ENCODE results near the gene SEC31B.

SEC31B gene

DNA sequence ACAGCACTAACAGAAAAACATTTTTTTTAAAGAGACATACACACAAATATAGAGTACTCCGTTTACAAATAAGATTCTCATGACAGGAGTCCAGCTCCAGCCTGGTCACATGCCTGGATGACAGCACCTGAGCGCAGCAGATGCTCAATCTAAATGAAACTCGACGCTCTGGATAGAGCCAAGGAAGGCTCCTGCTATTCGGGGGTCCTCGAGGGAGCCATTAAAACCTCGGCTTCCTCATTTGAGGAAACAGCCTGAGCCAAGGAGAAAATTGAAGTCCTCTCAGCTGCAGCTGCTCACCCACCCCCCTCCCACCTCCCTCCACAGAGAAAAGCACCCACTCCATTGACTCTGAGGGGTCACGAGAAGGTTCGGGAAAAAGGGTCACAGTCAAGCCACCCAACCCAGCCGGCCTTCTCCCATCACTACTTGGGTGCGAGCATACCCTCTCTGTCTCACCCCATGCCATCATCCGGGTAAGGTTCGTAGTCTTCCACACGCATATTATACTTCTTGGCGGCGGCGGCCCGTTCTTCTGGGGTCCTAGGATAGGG is 9.3 kb upstream of the SEC31B start:
- DNase-seq, result no peak

DNA sequence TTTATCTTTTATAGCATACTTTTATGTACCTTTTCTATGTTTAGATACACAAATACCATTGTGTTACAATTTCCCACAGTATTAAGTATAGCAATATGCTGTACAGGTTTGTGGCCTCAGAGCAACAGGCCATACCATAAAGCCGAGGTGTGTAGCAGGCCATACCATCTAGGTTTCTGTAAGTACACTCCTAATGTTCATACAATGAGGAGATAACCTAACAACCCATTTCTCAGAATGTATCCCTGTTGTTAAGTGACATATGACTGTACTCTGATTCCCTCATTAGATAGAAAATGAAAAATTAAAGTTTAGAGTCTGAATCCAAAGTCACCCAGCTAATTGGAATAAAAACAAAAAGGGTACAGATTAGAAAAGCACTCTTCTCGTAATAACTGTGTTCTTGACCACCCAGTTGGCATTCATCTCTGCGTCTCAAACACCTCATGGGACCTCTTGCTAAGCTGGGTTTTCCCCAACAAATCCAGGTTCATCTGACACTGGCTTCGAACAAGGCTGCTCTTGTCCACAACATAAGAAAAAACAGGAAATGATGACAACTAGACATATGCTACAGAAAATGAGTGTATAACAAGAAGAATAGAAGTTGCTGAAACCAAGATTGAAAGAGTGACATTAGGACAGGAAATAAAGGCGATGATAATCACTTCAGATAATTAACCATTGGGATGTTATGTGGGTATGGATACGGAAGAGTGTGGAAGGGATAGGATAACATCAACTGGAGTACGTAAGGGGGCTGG is 8.6 kb upstream of the SEC31B start:
- DNase-seq, result no peak

DNA sequence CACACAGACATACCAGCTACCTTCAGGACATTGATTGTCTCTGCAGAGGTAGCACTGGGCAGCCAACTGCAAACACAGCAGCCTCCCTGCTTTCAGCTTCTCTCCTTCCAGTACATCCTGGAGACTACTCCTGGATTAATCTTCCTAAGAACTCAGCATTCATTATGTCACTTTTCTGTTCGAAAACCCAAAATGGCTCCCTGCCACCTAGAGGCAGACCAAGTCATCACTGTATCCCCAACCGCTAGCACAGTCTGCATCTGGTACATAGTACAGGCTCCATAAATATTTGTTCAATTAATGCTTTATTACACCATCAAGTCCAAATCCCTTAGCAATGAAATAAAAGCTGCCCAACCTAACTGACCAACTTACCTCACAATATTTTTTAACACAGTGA is 5.0 kb upstream of the SEC31B start:
- DNase-seq, result no peak

DNA sequence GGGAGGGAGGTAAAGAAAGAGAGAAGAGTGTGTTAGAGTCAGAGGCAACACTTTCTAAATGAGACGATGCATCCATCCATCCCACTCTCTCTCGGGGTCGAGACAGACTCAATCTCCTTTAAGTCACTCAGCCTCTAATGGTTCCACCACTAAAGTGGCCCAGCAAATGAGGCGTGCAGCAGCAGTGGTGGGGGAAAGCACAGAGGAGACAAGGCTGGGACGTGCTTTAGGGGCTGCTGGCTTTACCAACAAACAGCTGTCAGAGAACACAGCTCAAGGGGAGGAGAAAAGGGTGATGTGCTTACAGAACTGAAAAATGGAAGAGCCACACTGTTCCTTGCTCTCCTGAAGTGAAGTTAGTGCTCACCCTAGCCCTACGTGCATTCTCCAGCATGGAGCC is 4.5 kb upstream of the SEC31B start:
- no peak for DNase-seq

DNA sequence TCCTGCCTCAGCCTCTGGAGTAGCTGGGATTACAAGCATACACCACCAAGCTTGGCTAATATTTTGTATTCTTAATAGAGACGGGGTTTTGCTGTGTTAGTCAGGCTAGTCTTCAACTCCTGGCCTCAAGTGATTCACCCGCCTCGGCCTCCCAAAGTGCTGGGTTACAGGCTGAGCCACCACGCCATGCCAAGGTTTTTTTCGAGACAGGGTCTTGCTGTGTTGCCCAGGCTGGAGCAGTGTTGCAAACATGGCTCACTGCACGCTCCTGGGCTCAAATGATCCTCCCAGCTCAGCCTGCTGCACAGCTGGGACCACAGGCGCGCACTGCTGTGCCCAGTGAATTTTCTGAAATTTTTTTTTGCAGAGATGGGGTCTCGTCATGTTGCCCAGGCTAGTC is 3.3 kb upstream of the SEC31B start:
- DNase-seq, result no peak

DNA sequence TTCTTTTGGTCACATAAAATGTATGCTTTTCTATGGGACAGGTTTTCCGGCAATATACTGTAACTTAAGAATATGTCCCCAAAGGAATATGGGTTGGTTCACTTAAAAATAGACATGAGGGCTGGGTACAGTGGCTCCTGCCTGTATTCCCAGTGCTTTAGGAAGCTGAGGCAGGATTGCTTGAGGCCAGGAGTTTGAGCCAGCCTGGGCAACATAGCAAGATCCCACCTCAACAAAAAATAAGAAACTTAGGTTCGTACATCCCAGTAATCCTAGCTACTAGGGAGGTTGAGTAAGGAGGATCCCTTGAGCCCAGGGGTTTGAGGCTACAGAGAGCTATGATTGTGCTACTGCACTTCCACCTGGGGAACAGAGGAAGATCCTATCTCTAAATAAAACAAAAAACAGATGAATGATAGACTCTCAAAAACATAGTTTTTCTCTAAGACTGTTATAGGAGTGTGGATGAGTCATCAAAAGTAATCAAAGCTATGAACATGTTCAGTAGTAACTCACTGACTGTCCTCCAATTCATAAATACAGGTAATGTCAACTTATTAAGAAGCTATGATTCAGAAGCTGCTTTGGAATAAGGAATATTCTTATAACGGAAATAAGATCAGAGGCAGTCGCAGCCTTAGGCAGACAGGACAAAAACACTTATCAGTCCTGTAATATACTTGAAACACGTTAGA is 2.6 kb upstream of the SEC31B start:
- no peak for DNase-seq

DNA sequence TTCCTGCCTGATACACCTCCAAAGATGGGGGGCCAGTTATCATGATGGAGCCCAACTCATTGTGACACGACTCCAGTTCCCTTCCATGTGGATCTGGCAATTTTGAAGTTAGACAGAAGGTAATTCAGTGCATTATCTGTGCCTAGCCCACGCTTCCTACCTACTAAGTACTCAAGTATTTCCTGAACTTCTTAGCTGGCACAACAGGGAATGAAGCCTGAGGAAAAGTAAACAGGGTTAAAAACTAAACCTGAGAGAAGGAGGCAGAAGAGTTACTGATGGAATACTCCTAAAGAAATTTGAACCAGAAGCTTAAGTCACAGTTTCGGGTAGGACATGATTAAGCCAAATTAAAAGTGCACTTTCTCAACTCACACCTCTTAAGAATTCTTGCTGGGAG is 1.1 kb upstream of the SEC31B start:
- no peak for DNase-seq

DNA sequence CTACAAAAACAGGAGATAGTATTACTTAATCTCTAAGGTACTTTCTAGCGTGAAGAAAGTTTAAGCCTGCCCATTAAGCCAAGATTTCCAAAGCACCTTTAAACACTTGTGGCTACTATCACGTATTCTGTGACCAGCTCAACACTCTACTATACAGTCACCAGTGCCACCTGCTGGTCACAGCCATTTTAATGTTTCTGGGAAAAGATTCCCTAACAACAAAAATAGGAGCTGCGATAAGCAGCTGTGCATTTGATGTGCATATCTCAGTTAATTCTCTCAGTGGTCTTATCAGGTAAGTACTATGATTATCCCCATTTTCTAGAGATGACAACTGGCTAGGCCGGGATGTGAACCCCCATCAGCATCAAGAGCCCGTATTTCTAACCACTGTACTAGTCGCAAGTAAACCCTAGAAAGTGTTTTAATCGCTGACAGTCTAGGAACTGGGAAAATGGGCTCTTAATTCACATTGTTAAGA is 860 bp downstream of the SEC31B start:
- peak in 2 of 4 experiments; percentile 39 to 44 for DNase-seq

DNA sequence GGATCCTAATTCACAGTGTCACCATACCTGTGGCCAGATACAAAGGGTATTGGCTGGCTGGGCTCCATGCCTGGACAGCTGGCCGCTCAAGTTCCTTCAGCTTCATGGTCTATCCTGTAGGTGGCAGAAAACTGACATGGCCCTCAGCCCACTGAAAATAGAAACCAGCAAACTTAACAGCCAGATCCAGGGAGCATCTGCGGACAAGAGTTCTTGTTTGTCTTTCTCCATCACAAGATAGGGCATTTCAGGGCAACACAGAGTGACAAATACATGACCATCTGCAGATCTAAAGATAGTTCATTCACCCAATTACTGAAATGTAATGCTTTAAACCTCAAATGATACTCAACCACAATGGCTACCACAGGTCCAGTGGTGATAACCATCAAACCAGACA is 2.8 kb downstream of the SEC31B start:
- no peak for DNase-seq

DNA sequence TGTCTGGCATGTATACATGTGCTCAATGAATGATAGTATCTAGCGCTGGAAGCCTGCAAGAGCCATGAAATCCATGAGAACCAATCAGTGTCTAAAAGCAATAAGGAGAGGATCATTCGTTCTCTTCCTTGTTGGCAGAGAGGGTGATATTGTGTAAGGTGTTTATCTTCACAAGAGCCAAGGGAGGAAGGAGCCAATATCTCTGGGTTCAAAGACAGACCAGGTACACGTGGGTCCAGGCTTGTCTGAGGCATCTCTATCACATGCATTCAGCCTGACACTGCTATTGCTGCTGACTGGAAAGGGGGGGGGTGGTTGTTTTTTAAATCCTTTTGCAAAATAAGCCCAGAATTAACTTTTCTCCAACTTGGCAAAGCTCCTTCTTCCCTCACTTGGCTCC is 4.0 kb downstream of the SEC31B start:
- no peak for DNase-seq

DNA sequence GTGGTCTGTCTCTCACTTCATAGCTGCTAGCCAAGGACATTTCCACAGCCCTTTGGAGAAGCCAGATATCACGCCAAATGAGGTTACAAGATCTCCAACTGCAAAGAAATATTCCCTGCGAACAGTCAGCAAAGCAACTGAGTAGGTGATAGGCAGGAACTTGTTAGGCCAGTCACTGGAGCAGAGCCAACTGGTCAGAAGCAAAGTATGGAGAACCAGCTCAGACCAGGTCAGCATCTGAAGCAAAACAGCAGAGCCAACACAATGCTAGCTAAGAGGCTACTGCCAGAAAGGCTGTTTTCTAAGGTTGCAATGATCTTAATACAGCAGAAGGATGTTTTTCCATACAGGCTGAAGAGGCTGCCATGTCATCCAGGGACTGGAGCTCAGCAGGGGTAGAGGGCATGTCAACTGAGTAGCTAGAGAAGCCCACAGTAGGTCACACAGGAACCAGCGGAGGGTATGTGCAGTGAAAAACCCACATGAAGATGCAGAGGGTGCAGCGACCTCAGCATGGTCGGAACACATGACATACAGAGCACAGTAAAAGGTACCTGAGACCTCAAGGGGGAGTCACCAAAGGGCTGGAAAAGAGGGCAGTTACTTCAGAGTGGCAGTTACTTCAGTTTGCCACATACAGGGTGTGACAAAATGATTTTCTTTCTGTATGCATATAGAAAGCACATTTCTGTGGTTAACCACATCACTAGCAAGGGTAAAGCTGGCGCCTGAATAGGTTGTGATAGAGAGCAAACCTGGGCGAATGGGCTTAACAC is 8.9 kb downstream of the SEC31B start:
- DNase-seq, result peak in 2 of 4 experiments; percentile 34 to 38

DNA sequence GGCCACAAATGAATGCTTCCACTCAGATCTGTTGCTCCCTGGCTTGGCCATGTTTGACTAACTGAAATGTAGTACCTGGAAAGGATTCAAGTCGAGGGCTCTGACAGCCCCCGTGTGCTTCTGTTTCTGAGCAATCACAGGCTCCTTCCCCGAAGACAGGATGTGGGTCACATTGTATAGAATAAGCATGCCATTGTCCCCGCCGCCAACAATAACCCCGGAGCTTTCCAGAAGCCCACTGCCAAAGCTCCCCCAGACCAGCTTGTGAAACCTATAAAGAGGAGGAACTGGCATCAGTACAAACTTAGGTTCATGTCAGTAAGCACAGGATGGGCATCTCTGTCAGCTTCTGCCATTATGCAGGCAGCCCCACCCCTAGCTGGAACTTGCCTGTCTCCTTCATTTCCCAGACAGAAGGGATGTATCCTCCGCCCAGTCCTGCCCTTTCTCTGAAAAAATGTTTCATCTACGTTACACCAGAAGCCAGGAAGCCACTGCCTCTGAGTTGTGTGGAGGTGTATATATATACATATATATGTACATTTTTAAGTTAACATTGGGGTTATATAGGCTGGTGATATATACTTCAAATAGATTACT is 10.3 kb downstream of the SEC31B start:
- DNase-seq, result peak in 2 of 4 experiments; percentile 16 to 41

DNA sequence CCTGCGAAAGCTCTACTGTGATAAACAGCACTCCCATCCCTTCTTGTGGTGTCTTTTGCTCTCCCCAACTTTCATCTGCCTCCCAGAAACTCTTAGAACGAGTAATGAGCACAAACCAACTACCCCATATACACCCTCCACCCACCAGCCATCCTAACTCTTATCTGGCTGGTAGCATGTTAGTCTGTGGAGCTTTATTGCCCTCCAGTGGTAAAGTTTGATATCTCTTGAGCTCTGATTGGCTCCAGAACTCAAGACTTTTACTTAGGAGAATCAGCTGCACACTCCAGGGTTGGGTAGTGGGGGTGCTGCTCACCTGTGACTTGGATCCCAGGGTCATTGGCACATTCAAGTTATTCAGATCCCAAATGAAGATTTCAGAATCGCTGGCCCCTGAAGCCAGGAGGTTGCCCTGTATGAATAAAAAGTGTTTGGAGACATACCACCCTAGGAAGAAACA is 10.9 kb downstream of the SEC31B start:
- DNase-seq, result peak in 1 of 4 experiments; percentile 17

DNA sequence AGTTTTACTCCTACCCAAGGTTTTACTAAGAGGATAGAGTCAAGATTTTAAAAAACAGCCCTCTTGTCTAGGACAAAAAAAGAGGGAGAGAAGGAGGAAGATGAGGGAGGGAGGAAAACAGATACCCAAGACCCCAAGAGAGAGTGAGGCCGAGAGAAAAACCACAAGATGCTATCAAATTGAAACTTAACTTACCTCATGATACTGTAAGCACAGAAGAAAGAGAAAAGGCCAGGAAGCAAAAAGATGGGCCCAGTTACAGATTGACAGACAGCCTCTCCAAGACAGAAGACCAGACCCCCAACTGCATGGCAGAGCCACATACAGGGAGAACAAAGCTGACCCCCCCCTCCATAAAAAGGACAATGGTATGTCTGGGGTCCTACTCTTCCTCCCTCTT is 11.4 kb downstream of the SEC31B start:
- DNase-seq, result no peak

DNA sequence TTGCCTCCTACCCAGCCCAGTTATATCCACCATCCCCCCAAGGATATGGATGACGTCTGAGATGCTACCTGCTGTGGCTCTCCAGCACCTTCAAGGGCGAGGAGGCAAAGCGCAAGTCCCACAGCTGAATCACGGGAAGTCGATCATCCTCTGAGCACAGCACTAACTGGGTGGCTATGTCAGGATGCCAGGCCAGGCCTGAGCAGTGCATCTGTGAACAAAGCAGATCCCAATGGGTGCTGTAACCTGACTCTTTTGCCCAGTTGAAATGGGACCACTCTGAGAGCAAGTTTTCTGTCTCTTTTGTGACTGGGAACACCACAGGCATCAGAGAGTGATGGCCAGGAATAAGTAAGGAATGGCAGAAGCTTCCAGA is 12.3 kb downstream of the SEC31B start:
- DNase-seq, result no peak

DNA sequence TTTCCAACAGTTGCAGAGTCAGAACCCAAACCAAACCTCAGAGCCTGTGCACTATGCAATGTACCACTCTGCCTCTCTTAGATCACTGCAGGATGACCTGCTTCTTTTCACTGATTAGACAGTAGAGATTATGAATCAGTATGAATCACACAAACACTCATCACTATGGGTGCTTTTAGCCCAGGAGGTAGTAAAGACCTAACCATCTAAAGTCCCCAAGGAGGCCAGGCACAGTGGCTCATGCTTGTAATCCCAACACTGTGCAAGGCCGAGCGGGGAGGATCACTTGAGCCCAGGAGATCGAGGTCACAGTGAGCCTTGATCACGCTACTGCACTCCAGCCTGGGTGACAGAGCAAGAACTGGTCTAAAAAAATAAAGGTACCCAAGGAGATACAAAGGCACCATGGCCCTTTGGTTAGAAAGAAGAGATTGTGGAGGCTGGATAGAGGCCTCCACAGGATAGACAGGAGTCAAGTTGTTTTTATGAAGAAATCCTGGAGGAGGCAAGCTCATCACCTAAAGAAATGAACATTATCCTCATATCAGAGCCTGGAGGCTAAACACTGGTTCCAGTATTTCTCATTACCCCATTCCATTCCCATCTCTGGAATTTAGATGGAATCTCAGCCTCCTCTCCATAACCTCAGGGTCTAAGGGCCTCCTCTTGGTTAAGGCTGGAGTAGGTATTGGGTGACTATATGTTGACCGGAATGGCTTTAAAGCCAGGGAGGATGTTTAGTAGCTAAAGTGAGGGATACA is 12.9 kb downstream of the SEC31B start:
- no peak for DNase-seq

DNA sequence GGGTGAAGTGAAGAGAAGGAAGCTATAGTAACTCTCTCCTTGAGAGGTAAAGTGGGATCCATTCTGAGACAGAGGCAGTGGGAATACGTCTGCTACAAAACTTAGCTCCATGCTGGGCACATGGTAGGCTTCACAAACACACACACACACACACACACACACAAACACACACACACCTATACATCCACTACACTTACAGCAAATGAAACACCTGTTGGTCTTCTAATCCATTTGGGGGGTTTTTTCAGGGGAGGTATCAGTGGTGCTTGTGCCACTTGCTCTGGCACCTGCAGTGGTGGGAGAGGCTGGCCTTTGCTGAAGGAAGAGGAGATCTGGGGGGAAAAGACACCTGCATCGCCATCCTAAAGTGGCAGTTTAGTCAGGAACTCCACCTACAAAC is 14.5 kb downstream of the SEC31B start:
- DNase-seq, result no peak

DNA sequence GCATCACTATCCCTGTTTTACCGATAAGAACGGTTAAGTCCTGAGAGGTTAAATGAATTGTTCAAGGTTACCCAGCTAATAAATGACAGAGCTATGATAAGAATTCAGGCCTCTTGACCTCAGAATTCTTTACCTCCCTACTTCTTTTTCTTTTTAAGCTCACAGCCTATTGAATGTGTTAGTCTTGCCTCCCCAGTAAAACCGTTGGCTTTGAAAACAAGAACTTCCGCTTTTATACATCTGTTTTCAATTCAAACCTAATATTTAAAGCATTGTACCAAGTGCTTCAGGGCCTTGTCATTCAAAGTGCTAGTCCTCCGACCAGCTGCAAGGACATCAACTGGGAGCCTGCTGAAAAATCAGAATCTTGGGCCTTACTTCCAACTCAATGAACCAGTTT is 15.6 kb downstream of the SEC31B start:
- no peak for DNase-seq

DNA sequence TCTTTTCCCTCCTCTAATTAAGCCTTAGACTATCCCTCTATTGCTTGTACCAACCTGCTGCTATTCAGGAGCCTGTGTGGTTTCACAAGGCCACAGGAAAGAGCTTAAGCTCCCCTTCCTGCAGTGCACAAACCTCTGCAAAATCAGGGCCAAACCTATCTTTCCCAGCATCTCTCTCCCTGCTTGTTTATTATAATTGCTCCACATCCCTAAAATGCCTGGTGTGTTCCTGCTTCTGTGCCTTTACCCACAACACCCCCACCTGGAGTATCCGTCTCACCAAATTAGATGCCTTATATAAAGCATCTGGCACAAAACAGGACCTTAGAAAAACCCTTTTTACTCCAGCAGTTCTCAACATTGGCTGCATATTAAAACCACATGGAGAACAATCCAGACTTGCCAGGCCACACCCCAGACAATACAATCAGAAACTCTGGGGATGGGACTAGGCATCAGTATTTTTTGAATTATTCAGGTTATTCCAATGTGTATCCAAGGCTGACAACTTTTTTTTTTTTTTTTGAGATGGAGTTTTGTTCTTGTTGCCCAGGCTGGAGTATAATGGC is 16.7 kb downstream of the SEC31B start:
- no peak for DNase-seq

DNA sequence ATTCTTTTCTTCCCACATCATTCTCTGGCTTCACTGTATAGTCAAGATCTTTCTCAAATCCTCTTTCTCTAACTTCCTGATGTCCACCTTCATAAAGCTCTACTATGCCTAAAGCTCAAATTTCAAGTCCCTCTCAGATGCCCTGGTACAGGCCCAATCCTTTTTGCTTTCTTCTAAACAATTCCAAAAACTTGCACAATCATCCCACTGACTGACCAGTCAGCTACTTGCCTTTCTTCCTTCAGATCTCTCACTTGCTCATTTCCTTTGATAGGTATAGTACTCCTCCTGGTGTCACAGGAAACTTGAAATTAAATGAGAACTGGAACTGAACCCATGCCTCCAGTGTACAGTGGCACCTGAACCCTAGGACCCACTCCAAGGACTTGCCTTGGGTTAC is 18.2 kb downstream of the SEC31B start:
- DNase-seq, result no peak

DNA sequence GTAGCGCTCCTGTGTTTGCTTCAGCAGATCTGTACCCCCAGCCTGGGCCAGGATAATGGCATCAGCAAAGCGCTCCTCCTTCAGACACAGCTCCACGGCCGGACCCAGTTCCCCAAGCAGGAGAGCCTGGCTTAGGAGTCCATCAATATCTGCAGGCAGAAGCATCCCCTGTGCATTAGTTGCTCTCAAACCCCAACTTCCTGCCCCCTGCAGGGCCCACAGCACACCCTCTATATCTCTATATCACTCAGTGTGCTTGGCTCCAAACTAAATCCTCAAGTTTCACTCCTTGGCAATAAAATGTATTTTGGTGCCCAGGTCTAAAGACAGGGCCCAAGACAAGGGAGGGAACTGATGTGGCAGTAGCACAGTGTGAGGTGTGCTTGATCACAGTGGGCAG is 21.6 kb downstream of the SEC31B start:
- DNase-seq, result no peak

DNA sequence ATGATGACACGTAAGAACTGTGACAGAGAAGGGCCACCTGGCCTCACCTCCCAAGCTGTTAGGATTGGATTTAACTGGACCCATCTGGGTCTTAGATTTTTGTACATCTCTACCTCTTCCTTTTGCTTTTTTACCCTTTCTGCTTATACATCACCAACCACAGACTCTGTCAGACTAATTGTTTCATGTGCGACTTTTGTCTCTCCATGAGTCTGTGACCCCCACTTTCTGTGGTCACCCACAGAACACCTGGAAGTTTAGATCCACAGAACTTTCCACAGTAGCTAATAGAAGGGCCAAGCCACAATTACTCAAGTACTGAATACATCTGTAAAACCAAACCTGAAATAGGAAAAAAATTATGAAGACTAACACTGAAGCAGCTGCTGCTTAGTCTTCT is 23.1 kb downstream of the SEC31B start:
- DNase-seq, result no peak
